Measurements from ENCODE around the gene HMGXB3.

The HMGXB3 gene

DNA sequence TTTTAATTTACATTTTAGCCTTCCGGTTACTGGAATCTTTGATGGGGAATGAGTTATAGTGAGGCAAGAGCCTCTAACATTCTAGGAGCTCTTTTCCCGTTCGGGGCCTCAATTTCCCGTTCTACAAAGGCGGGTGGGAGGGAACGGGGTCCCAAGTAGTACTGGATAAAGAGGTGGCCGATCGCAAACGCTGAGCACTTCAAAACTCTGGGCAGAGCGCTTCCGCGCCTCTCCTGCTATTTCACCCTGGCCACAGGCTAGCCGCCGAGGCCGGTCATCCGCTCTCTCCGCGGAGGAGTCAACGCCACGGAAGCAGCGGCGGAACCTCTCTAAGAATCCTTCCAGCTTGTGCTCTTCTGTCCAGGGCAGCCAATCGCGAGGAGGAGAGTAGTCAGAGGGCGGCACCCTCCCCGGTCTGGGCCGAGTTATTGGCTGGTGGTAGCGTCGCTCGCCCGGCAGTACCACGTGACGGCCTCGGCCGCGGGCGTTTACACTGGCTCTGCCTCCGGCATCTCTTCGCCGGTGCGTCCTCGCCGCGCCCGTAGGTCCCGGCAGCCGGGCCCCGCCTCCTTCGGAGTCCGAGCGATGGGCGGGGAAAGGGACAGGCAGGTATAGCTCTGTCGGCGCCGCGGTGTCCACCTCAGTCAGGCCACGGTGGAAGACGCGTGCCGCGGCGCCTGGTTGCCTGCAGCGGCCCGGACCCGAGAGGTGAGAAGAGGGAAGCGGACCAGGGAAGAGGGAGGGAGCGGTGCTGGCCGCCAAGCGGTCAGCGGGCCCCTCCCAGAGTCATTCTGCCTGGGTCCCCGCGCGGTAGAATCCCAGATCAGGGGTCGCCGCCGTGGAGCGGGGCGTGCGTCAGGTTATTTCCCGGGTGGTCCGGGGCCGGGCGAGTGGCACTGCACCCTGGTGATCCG, 40.0 kb upstream of the HMGXB3 start, which contains the start of gene SLC26A2:
SLC26A2 (plus strand) TSS at position 487 of the 914 bp plus-strand sequence. CDS start 16,895 bp downstream, outside the sequence.
- H3K9ac ChIP-seq: peak within 1 kb of the TSS; percentile 84
- peak within 1 kb of the TSS; percentile 93 for H3K4me3 ChIP-seq
- peak within 1 kb of the TSS; percentile 82 for H3K27ac ChIP-seq
- TF ChIP-seq Cebpa-rat (IDR thresholded peaks at IDR 0.05): no peak
- peak within 1 kb of the TSS; percentile 98 for H3K4me2 ChIP-seq
- no peaks in the 10 kb centered on the region for H3K36me3 ChIP-seq
- no peaks in the 10 kb centered on the region for H3K27me3 ChIP-seq
- H3K4me1 ChIP-seq: peaks cover 34% of the 10 kb centered on the region
- H4K20me1 ChIP-seq: 0 out of 2 replicates have a peak, but pooled peaks cover 6% of the 10 kb centered on the region
- no peaks in the 10 kb centered on the region for H3K9me3 ChIP-seq

DNA sequence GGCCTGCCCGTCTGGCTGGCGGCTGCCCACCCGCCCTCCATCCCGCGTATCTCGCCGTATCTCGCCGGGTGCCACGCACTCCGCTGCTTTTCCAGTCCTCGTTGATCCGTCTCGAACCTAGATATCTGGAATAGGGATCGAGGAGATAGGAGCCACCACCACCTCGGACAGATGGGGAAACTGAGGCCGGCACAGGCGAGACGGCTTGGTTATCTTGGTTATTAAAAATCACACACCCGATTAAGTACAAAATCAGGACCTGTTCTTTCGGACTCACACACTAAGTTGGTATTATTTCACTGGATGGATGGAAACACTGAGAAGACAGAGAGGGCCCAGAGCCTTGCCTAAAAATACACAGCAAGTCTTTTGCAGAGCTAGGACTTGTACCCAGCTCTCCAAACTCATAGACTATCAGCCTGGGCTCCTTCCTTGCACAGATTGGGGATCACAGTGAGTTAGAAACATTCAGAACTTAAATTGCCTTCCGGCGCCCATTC, 39.3 kb upstream of the HMGXB3 start:
- peaks cover 34% of the 10 kb centered on the region for H3K4me1 ChIP-seq
- H3K27ac ChIP-seq: peak overlapping the region; percentile 73; the same call in 1 of the 2 replicates
- H3K27me3 ChIP-seq: no peaks in the 10 kb centered on the region
- no peaks in the 10 kb centered on the region for H3K36me3 ChIP-seq
- peak overlapping the region; percentile 98 for H3K4me2 ChIP-seq
- H3K9ac ChIP-seq: peak overlapping the region; percentile 84
- 0 out of 2 replicates have a peak, but pooled peaks cover 6% of the 10 kb centered on the region for H4K20me1 ChIP-seq
- no peak for TF ChIP-seq Cebpa-rat (IDR thresholded peaks at IDR 0.05)
- peak overlapping the region; percentile 93 for H3K4me3 ChIP-seq
- H3K9me3 ChIP-seq: no peaks in the 10 kb centered on the region

DNA sequence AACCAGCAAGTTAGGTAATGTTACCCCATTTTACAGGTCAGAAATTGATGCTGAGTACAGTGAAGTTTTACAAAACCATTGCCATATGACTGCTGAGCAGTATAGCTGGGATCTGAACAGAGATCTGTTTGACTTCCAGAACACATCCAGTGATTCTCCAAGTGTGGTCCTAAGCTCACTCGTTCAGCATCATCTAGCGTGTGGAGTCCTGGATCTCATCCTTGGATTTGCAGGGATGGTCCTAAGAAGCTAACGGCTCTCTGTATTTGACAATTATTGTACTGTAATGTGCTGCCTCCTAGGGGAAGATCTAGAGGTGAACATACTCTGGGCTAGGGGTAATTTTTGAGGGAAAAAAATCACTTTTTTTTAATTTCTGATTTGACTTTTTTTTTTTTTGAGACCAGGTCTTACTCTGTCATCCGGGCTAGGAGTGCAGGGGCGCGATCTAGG, 38.6 kb upstream of the HMGXB3 start:
- TF ChIP-seq Cebpa-rat (IDR thresholded peaks at IDR 0.05): no peak
- peak overlapping the region; percentile 98 for H3K4me2 ChIP-seq
- H3K4me3 ChIP-seq: no peak overlapping the region

DNA sequence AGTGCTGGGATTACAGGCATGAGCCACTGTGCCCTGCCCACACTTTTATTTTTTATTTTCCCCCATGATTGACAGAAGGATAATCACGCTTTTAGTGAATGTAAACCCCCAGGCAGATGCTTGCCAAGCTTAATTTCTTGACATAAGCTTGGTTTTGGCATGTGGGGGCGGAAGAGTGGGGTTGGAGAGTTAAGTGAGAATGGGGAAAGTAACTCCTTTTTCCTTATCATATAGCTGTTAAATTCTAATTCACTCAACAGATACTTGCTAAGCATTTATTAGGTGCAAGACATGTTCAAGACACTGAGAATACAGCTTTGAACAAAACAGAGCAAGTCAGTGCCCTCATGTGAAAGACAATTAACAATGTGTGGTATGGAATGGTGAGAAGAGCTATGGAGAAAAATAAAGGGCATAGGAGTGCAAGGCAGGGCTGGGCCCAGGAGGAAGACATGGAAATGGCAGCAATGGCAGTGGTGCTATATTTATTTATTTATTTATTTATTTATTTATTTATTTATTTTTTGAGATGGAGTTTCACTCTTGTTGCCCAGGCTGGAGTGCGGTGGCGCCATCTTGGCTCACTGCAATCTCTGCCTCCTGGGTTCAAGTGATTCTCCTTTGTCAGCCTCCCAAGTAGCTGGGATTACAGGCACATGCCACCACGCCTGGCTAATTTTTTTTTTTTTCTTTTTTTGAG, 37.8 kb upstream of the HMGXB3 start:
- Histone ChIP-seq H3K4me2 (no peak overlapping the region), H3K9ac (no peak overlapping the region), H3K36me3 (no peaks in the 10 kb centered on the region), H3K27me3 (no peaks in the 10 kb centered on the region), H4K20me1 (0 out of 2 replicates have a peak, but pooled peaks cover 6% of the 10 kb centered on the region), H3K9me3 (no peaks in the 10 kb centered on the region), H3K4me3 (no peak overlapping the region), H3K4me1 (peaks cover 22% of the 10 kb centered on the region), H3K27ac (no peak overlapping the region)
- TF ChIP-seq Cebpa-rat (IDR thresholded peaks at IDR 0.05): no peak

More for the DNA sequence above, 38.6 kb upstream of the HMGXB3 start:
- no peaks in the 10 kb centered on the region for H3K36me3 ChIP-seq
- H3K27me3 ChIP-seq: no peaks in the 10 kb centered on the region
- no peaks in the 10 kb centered on the region for H3K9me3 ChIP-seq
- 0 out of 2 replicates have a peak, but pooled peaks cover 6% of the 10 kb centered on the region for H4K20me1 ChIP-seq
- no peak overlapping the region for H3K27ac ChIP-seq
- peaks cover 27% of the 10 kb centered on the region for H3K4me1 ChIP-seq
- H3K9ac ChIP-seq: no peak overlapping the region

DNA sequence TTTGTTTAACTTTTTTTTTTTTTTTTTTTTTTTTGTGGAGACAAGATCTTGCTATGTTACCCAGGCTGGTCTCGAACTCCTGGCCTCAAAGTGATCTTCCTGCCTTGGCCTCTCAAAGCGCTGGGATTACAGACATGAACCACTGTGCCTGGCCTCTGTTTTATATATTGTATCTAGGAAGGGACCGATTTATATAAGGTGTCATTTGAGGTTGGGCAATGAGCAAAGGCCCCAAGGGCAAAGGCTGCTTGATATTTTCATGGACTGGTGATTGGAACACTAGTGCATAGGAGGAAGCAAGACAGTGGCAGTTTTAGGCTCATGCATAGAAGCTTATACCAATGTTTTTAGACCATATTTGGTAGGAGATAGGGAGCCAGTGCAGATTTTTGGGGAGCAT, 36.8 kb upstream of the HMGXB3 start:
- no peak overlapping the region for H3K4me2 ChIP-seq
- TF ChIP-seq Cebpa-rat (IDR thresholded peaks at IDR 0.05): no peak
- no peaks in the 10 kb centered on the region for H3K9me3 ChIP-seq
- no peak overlapping the region for H3K27ac ChIP-seq
- no peak overlapping the region for H3K4me3 ChIP-seq
- peaks cover 22% of the 10 kb centered on the region for H3K4me1 ChIP-seq
- no peaks in the 10 kb centered on the region for H3K36me3 ChIP-seq
- H3K27me3 ChIP-seq: no peaks in the 10 kb centered on the region
- H4K20me1 ChIP-seq: 0 out of 2 replicates have a peak, but pooled peaks cover 6% of the 10 kb centered on the region
- no peak overlapping the region for H3K9ac ChIP-seq

DNA sequence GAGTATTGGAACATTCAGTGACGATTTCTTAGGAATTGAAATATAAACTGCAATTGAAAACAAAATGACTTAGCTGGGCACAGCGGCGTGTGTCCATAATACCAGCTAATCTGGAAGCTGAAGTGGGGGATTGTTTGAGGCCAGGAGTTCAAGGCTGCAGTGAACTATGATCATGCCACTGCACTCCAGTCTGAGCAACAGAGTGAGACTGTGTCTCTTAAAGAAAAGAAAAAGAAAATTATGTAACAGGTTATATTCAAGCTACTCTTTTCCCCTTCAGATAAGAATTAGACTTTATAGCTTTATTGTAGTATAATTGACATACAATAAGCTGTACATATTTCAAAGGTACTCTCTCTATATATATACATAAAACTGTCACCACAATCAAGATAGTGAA, 33.6 kb upstream of the HMGXB3 start:
- Histone ChIP-seq H3K4me3 (no peak overlapping the region), H3K27me3 (no peaks in the 10 kb centered on the region), H3K4me2 (no peak overlapping the region), H3K9ac (no peak overlapping the region), H3K36me3 (no peaks in the 10 kb centered on the region), H4K20me1 (peaks cover 6% of the 10 kb centered on the region; the same call in 1 of the 2 replicates), H3K4me1 (peaks cover 2% of the 10 kb centered on the region; the same call in 1 of the 2 replicates), H3K9me3 (no peaks in the 10 kb centered on the region), H3K27ac (no peak overlapping the region)
- TF ChIP-seq Cebpa-rat (IDR thresholded peaks at IDR 0.05): no peak

DNA sequence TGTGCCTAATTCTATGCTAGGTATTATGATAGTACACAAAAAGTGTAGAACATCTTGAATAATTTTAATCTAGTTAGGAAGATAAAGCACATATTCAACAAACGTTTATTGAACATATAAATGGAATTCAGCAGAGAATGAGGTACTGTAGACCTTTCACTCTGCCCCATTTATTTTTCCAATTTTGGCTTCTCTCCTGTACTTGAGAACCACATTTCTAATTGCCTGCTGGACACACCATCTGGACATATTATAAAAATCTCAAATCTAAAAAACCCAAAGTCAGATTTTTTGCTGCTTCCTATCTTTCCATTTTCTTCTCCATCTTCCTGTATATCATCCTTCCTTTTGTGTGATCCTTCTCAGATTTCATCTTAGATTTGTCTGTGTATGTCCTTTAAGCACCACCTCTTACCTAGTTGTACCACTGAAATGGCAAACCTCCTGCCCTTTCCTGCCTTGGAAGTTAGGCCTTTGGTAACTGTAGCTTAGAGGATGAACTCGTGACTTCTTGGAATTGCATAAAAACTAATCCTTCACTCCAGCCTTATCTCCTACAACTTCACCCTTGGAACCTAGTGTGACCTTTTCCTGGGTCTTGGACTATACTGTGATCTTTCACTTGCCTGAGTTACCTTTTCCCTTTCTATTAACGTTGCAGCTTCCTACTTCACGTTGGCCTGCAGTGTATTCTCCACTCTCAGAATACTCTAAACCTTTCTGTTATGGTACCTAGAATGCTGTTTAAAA, 31.2 kb upstream of the HMGXB3 start:
- no peak overlapping the region for H3K9ac ChIP-seq
- TF ChIP-seq Cebpa-rat (IDR thresholded peaks at IDR 0.05): no peak
- H3K4me1 ChIP-seq: no peaks in the 10 kb centered on the region
- H3K27me3 ChIP-seq: no peaks in the 10 kb centered on the region
- no peak overlapping the region for H3K27ac ChIP-seq
- no peak overlapping the region for H3K4me3 ChIP-seq
- no peaks in the 10 kb centered on the region; the same call in 1 of the 2 replicates for H4K20me1 ChIP-seq
- H3K4me2 ChIP-seq: no peak overlapping the region
- H3K36me3 ChIP-seq: no peaks in the 10 kb centered on the region
- H3K9me3 ChIP-seq: no peaks in the 10 kb centered on the region

DNA sequence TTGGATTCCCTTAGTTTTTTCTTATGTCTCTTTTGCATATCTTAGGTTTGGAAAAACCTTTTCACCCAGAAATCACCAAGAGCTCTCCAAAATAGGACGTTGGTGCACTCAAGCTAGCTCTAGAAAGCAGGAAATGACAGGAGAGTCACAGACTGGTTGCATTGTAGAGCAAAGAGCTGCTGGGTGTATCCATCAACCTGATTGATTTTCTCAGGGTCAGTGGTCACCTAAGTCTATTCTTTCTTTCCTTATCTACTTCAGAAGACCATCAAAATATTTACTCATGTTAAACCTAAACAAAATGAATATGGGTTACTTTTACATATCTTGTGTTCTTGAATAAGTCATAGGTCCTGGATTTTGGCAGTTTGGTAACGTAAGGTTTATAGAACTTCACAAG, 25.1 kb upstream of the HMGXB3 start:
- no peak overlapping the region for H3K27ac ChIP-seq
- no peak overlapping the region for H3K9ac ChIP-seq
- no peak for TF ChIP-seq Cebpa-rat (IDR thresholded peaks at IDR 0.05)

DNA sequence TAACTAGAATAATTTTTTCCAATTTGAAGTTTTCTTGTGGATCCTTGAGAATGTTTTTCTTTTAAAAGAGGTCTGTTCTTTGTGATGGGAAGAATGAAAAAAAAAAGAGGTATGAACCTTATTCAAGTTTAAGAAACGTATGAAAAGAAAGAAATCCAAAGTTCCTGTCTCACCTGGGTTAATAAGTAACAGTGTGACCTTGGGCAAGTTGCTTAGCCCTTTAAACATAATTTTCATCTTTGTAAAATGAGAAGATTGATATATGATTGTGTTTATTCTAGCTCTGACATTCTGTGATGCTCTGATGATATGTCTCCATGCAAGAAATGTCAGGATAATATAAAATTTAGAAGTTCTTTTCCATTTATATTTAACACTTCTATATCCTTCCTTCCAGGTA, 20.6 kb upstream of the HMGXB3 start:
- H3K9ac ChIP-seq: no peak overlapping the region
- peaks cover 48% of the 10 kb centered on the region for H3K36me3 ChIP-seq
- peaks cover 13% of the 10 kb centered on the region for H3K4me1 ChIP-seq
- no peak overlapping the region for H3K27ac ChIP-seq
- H3K4me2 ChIP-seq: no peak overlapping the region
- H3K9me3 ChIP-seq: no peaks in the 10 kb centered on the region
- no peak overlapping the region for H3K4me3 ChIP-seq
- no peak for TF ChIP-seq Cebpa-rat (IDR thresholded peaks at IDR 0.05)
- H4K20me1 ChIP-seq: no peaks in the 10 kb centered on the region
- H3K27me3 ChIP-seq: no peaks in the 10 kb centered on the region

More for the DNA sequence above, 25.1 kb upstream of the HMGXB3 start:
- Histone ChIP-seq H3K9me3 (no peaks in the 10 kb centered on the region), H3K27me3 (no peaks in the 10 kb centered on the region), H3K4me3 (no peak overlapping the region), H3K36me3 (peaks cover 26% of the 10 kb centered on the region), H4K20me1 (no peaks in the 10 kb centered on the region; the same call in 1 of the 2 replicates), H3K4me1 (peaks cover 13% of the 10 kb centered on the region), H3K4me2 (no peak overlapping the region)
